Testis (tissue), 2 donors: ENCODE results near the gene SLU7.

ENCODE experiments used
- CTCF ChIP-seq, 3 experiments: fragments of 450-650 bp in 2 of 3; fragments of 200-600 bp in 1 of 3; sonication (generic) in 1 of 3; IDR thresholded peaks; one replicate each; pipeline ENCODE4 v1.5.1; 2016 to 2019; ENCODE audit warnings: antibody characterized with exemption in 3 of 3, mild to moderate bottlenecking in 2 of 3, moderate library complexity in 1 of 3
- POLR2A ChIP-seq: fragments of 450-650 bp; IDR thresholded peaks from one replicate; pipeline ENCODE4 v1.6.1; 2017; ENCODE audit warnings: antibody characterized with exemption, mild to moderate bottlenecking, moderate library complexity

GRCh38 chr5:160354666-160355065 lies 64.2 kb downstream of the SLU7 start:
- TF ChIP-seq CTCF (IDR thresholded peaks at IDR 0.05) (no peak), POLR2A (no peak)
